Breast epithelium (tissue), 4 donors: Measurements from ENCODE around the gene CHST8. TPM values are rescaled to one million over a fixed set of nuclear protein-coding genes. Genes with fewer than 3 reads are reported as not detected.

ENCODE experiments used
- DNase-seq, 2 donors: peaks; one replicate each; pipeline ENCODE4 v3.0.0-alpha.2; 2019; ENCODE audit warnings: low spot score in 2 of 2
- H3K27ac ChIP-seq, 2 donors: fragments of 200-600 bp; sonication (generic) in 1 of 2; one replicate each; pipeline ENCODE4 v1.5.1; 2016 to 2019; ENCODE audit warnings: mild to moderate bottlenecking in 1 of 2
- H3K27me3 ChIP-seq, 2 donors: fragments of 200-600 bp; sonication (generic) in 1 of 2; one replicate each; pipeline versions ENCODE4 v1.5.1 to v1.6.0; 2017 to 2019; ENCODE audit warnings: control low read depth in 1 of 2, mild to moderate bottlenecking in 1 of 2
- H3K36me3 ChIP-seq: fragments of 200-600 bp; one replicate; pipeline ENCODE4 v1.5.1; 2019
- H3K4me1 ChIP-seq, 2 donors: fragments of 200-600 bp; sonication (generic); one replicate each; pipeline ENCODE4 v1.5.1; 2016 to 2019; ENCODE audit warnings: control low read depth in 1 of 2
- H3K4me3 ChIP-seq, 3 donors: fragments of 200-600 bp; sonication (generic); 1 replicate in 2 of 3; 2 replicates in 1 of 3; pipeline ENCODE4 v1.5.1; 2016 to 2019; ENCODE audit warnings: mild to moderate bottlenecking in 3 of 3, moderate library complexity in 2 of 3
- H3K9me3 ChIP-seq, 2 donors: fragments of 200-600 bp; sonication (generic) in 1 of 2; one replicate each; pipeline ENCODE4 v1.5.1; 2016 to 2019; ENCODE audit warnings: control low read depth in 1 of 2
- POLR2A ChIP-seq: fragments of 450-650 bp; IDR thresholded peaks from one replicate; pipeline ENCODE4 v1.6.1; 2016; ENCODE audit warnings: antibody characterized with exemption, mild to moderate bottlenecking, moderate library complexity
- POLR2AphosphoS5 ChIP-seq, 3 donors: sonication (generic); formaldehyde crosslinking; IDR thresholded peaks; one replicate each; pipeline ENCODE4 v1.6.1; 2017; ENCODE audit warnings: antibody characterized with exemption in 3 of 3
- intact Hi-C: fragments of 100-400 bp; cut with DNase I; formaldehyde crosslinking; loops from one replicate; pipeline ENCODE4 v1.15.1; 2023; ENCODE audit warnings: low total_unique reads
- total RNA-seq, 3 donors: library from RNA; depleted of rRNA; stranded (reverse); fragments of >200 nt; gene quantifications; one replicate each; pipeline ENCODE4 v1.1.0, GENCODE V29; 2016
- TF ChIP-seq, protein P1 (sequence below), 3 donors: fragments of 450-650 bp; IDR thresholded peaks; one replicate each; pipeline ENCODE4 v1.5.1; 2016 to 2017; ENCODE audit warnings: antibody characterized with exemption in 3 of 3, mild to moderate bottlenecking in 3 of 3, moderate library complexity in 3 of 3

The CHST8 gene
- total RNA-seq, 3 donors from 2014 or later = 0.16 to 14.1 (median 1.6) TPM

- H3K27ac ChIP-seq = no peak overlapping the region
- peaks cover 0 to 39% of the 10 kb centered on the region in 2 donors for H3K27me3 ChIP-seq
- no peaks in the 10 kb centered on the region for H3K36me3 ChIP-seq
- no peak for DNase-seq
- TF ChIP-seq POLR2A = no peak
- TF ChIP-seq POLR2AphosphoS5 (IDR thresholded peaks at IDR 0.05) = no peak
- TF ChIP-seq, protein P1, sequence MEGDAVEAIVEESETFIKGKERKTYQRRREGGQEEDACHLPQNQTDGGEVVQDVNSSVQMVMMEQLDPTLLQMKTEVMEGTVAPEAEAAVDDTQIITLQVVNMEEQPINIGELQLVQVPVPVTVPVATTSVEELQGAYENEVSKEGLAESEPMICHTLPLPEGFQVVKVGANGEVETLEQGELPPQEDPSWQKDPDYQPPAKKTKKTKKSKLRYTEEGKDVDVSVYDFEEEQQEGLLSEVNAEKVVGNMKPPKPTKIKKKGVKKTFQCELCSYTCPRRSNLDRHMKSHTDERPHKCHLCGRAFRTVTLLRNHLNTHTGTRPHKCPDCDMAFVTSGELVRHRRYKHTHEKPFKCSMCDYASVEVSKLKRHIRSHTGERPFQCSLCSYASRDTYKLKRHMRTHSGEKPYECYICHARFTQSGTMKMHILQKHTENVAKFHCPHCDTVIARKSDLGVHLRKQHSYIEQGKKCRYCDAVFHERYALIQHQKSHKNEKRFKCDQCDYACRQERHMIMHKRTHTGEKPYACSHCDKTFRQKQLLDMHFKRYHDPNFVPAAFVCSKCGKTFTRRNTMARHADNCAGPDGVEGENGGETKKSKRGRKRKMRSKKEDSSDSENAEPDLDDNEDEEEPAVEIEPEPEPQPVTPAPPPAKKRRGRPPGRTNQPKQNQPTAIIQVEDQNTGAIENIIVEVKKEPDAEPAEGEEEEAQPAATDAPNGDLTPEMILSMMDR (IDR thresholded peaks at IDR 0.05) = no peak
- no peak overlapping the region for H3K4me3 ChIP-seq
- H3K4me1 ChIP-seq = no peaks in the 10 kb centered on the region
- peaks cover 0 to 16% of the 10 kb centered on the region in 2 donors for H3K9me3 ChIP-seq
- intact Hi-C loops = no loop called here
Measured at GRCh38 chr19:33720155-33720493, 98.4 kb downstream of the CHST8 start.

GRCh38 chr19:33720691-33721682 is 99.2 kb downstream of the CHST8 start:
- Histone ChIP-seq H3K27me3 (peaks cover 0 to 47% of the 10 kb centered on the region in 2 donors), H3K4me3 (no peak overlapping the region), H3K27ac (no peak overlapping the region), H3K9me3 (peaks cover 0 to 9% of the 10 kb centered on the region in 2 donors), H3K4me1 (no peaks in the 10 kb centered on the region), H3K36me3 (no peaks in the 10 kb centered on the region)
- DNase-seq = no peak
- TF ChIP-seq, protein P1 (IDR thresholded peaks at IDR 0.05) = no peak
- TF ChIP-seq POLR2A (no peak), POLR2AphosphoS5 (IDR thresholded peaks at IDR 0.05) (no peak)
- intact Hi-C loops = no loop called here

DNA sequence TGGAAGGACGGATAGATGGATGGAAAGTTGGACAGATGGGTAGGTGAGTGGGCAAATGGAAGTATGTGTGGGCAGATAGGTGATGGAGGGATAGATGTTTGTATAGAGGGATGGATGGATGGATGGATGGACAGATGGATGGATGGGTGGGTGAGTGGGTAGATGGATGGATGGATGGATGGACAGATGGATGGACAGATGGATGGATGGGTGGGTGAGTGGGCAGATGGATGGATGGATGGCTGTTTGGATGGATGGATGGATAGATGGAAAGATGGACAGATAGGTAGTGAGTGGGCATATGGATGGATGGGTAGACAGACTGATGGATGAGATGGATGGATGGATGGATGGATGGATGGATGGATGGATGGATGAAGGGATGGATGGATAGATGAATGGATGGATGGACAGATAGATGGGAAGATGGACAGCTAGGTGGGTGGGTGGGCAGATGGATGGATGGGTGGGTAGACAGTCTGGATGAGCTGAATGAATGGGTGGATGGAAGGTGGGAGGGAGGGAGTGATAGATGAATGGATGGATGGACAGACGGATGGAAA is 100.1 kb downstream of the CHST8 start:
- Histone ChIP-seq H3K4me3 (no peak overlapping the region), H3K36me3 (no peaks in the 10 kb centered on the region), H3K27me3 (peaks cover 0 to 52% of the 10 kb centered on the region in 2 donors), H3K27ac (no peak overlapping the region), H3K9me3 (peaks cover 0 to under 1% of the 10 kb centered on the region in 2 donors), H3K4me1 (no peaks in the 10 kb centered on the region)
- intact Hi-C loops = no loop called here
- no peak for DNase-seq
- no peak for TF ChIP-seq POLR2AphosphoS5 (IDR thresholded peaks at IDR 0.05)
- no peak for TF ChIP-seq POLR2A
- TF ChIP-seq, protein P1 (IDR thresholded peaks at IDR 0.05) = no peak

DNA sequence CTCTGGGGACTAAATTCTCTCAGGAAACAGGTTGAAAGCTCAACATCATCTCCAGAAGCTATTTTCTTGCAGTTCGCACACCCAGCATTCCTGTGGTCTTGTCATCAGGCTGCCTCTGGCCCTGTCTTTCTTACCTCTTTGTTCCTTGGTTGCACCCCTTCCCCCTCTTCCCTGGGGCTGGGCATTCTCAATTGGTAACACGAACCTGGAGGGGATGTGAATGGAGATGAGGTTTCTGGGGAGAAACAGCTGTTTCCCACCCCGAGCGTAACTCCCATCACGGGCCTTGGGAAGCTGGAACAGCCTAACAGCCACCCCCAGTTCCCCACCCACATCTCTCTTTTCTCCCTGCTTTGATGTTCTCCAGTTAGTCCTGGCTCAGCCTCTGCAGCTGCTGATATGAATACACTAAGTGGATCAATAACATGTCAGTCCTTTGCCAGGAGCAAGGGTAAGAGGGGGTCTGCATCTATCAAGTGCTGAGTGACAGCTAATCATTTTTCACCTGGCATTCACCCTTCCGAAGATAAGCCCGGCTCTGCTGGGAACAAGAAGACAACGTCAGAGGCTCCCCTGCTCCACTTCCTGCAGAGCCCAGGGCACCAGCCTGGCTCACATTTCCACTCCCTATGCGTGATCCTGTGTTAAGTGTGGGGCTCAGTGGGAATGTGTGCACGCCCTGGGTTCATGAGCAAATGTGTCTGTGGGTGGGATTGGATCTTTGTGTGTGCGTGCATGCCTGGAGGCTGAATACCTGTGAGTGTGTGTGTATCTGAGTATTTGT is 100.9 kb downstream of the CHST8 start:
- Histone ChIP-seq H3K27me3 (peaks cover 0 to 52% of the 10 kb centered on the region in 2 donors), H3K27ac (no peak overlapping the region), H3K4me1 (no peaks in the 10 kb centered on the region), H3K36me3 (no peaks in the 10 kb centered on the region), H3K4me3 (no peak overlapping the region), H3K9me3 (no peaks in the 10 kb centered on the region)
- no peak for TF ChIP-seq POLR2A
- TF ChIP-seq, protein P1 (IDR thresholded peaks at IDR 0.05) = no peak
- TF ChIP-seq POLR2AphosphoS5 (IDR thresholded peaks at IDR 0.05) = no peak
- intact Hi-C loops = no loop called here
- no peak for DNase-seq
